MM.1S (cell line): ENCODE measurements around the gene C17orf107.
"Not testable (repeated sequence)": the region's sequence is repeated elsewhere in the genome, so short reads cannot be mapped to it uniquely, and the experiment has no call there.

ENCODE experiments used
- EZH2phosphoT487 ChIP-seq: fragments of 300-600 bp; sonication (generic); IDR thresholded peaks from 2 replicates; pipeline ENCODE4 v1.6.1; 2018; ENCODE audit warnings: antibody characterized with exemption, low read length
- TF ChIP-seq, protein P1 (sequence below): fragments of 300-600 bp; sonication (generic); IDR thresholded peaks from 2 replicates; pipeline ENCODE4 v1.5.1; 2016; ENCODE audit warnings: antibody characterized with exemption, low read length, mixed read lengths

DNA sequence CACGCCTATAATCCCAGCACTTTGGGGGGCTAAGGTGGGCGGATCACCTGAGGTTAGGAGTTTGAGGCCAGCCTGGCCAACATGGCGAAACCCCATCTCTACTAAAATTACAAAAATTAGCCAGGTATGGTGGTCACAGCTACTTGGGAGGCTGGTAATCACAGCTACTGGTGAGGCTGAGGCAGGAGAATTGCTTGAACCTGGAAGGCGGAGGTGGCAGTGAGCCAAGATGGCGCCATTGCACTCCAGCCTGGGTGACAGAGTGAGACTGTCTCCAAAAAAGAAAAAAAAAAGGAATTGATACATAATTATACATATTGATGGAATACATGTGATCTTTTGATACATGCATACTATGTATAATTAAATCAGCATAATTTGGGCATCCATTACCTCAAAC lies 31.8 kb upstream of the C17orf107 start:
- TF ChIP-seq, protein P1, sequence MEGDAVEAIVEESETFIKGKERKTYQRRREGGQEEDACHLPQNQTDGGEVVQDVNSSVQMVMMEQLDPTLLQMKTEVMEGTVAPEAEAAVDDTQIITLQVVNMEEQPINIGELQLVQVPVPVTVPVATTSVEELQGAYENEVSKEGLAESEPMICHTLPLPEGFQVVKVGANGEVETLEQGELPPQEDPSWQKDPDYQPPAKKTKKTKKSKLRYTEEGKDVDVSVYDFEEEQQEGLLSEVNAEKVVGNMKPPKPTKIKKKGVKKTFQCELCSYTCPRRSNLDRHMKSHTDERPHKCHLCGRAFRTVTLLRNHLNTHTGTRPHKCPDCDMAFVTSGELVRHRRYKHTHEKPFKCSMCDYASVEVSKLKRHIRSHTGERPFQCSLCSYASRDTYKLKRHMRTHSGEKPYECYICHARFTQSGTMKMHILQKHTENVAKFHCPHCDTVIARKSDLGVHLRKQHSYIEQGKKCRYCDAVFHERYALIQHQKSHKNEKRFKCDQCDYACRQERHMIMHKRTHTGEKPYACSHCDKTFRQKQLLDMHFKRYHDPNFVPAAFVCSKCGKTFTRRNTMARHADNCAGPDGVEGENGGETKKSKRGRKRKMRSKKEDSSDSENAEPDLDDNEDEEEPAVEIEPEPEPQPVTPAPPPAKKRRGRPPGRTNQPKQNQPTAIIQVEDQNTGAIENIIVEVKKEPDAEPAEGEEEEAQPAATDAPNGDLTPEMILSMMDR, result not testable (repeated sequence)
- not testable (repeated sequence) for TF ChIP-seq EZH2phosphoT487
